MCF 10A (cell line): Measurements from ENCODE around the gene ATXN10. TPM values are rescaled to one million over a fixed set of nuclear protein-coding genes. Genes with fewer than 3 reads are reported as not detected.

Experiments
- BruUV-seq: library from RNA; stranded (reverse); fragments of 400-500 nt; replicated peaks from 2 replicates; lab custom pipeline; 2021; lab: Mats Ljungman, UMichigan
- CTCF ChIA-PET: fragments of 300-600 bp; sonication (Branson Sonifier 250); formaldehyde crosslinking; extraction: SDS; loops from one replicate; lab custom pipeline; 2021; ENCODE audit warnings: antibody characterized with exemption, inconsistent platforms; lab: Yijun Ruan, JAX
- POLR2A ChIA-PET: fragments of 300-600, 350-650 bp; sonication (Branson Sonifier 250); formaldehyde crosslinking; extraction: SDS; loops from one replicate; lab custom pipeline; 2020; ENCODE audit warnings: antibody characterized with exemption, inconsistent platforms; lab: Yijun Ruan, JAX
- DNase-seq: peaks from one replicate; pipeline ENCODE4 v3.0.0-alpha.2; 2018; ENCODE audit not compliant: unreplicated experiment
- H3K27ac Mint-ChIP-seq: one replicate; pipeline ENCODE4 v1.8.0; 2022; ENCODE audit warnings: mild to moderate bottlenecking, low read depth, mixed read lengths; ENCODE audit not compliant: unreplicated experiment
- H3K27me3 Mint-ChIP-seq: one replicate; pipeline ENCODE4 v1.8.0; 2022; ENCODE audit warnings: mixed read lengths; ENCODE audit not compliant: insufficient read depth, unreplicated experiment
- H3K36me3 Mint-ChIP-seq: one replicate; pipeline ENCODE4 v1.8.0; 2022; ENCODE audit warnings: mild to moderate bottlenecking, moderate library complexity, mixed read lengths; ENCODE audit not compliant: insufficient read depth, unreplicated experiment
- H3K4me1 Mint-ChIP-seq: one replicate; pipeline ENCODE4 v1.8.0; 2022; ENCODE audit warnings: mixed read lengths; ENCODE audit not compliant: insufficient read depth, unreplicated experiment
- H3K4me3 Mint-ChIP-seq: one replicate; pipeline ENCODE4 v1.8.0; 2022; ENCODE audit warnings: mild to moderate bottlenecking, moderate library complexity, mixed read lengths; ENCODE audit not compliant: unreplicated experiment
- H3K9me3 Mint-ChIP-seq: one replicate; pipeline ENCODE4 v1.8.0; 2022; ENCODE audit warnings: mixed read lengths; ENCODE audit not compliant: unreplicated experiment
- intact Hi-C: fragments of 100-400 bp; cut with micrococcal nuclease; formaldehyde crosslinking; loops from 2 replicates; pipeline ENCODE4 v1.14.1; 2022
- total RNA-seq: library from RNA; stranded (reverse); gene quantifications from 2 replicates; pipeline ENCODE4 v1.2.3, GENCODE V29; 2022
- TF ChIP-seq, protein P1 (sequence below): fragments of 200-600 bp; IDR thresholded peaks from one replicate; pipeline ENCODE4 v1.8.0; 2022; ENCODE audit warnings: antibody characterized with exemption, mild to moderate bottlenecking; ENCODE audit not compliant: unreplicated experiment

The ATXN10 gene
- total RNA-seq, 1 experiment from 2014 or later = 193 TPM

DNA sequence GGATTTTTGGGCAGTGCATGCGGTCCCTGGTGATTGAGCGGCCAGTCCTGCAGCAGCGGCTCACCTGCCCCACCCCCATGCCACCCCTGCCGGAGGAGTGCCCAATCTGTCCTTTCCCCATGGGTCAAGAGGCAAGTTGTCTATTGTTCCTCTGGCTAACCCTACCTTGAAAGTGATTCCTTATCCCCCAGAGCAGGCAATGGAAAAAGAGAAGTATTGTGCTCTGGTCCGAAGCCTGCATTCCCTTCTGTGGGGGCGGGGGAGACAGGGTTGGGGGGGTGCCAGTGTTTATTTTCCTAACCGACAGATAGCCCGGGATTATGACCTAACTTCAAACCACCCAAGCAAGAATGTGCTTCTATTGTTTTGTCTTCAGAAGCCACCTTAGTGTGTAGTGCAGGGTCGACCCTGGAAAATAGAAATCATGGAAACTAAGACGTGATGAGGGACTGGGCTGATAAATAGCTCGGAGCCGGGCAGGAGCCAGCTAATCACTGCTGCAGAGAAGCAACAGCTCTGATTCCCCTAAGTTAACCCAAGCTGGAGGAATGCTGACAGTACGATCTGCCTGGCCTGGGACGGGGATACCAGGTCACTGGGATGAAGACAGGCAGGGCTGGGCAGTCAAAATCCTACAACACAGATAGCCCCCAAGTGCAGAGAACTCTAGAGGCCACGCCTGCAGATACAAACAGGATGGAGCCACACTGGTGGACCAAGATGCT lies 38.7 kb upstream of the ATXN10 start:
- no peak for DNase-seq
- no TSS peak for BruUV-seq
- H3K9me3 Mint-ChIP-seq = no peaks in the 10 kb centered on the region
- H3K27me3 Mint-ChIP-seq = peaks cover 27% of the 10 kb centered on the region
- CTCF ChIA-PET = interaction anchor here (0.6 to 1.6 kb wide), 6 partner anchors 12 to 224 kb away, joined by 3 to 9 read pairs (median 4); no protein-coding TSS in a partner anchor
- H3K36me3 Mint-ChIP-seq = no peaks in the 10 kb centered on the region
- H3K27ac Mint-ChIP-seq = no peak overlapping the region
- no peak overlapping the region for H3K4me3 Mint-ChIP-seq
- TF ChIP-seq, protein P1, sequence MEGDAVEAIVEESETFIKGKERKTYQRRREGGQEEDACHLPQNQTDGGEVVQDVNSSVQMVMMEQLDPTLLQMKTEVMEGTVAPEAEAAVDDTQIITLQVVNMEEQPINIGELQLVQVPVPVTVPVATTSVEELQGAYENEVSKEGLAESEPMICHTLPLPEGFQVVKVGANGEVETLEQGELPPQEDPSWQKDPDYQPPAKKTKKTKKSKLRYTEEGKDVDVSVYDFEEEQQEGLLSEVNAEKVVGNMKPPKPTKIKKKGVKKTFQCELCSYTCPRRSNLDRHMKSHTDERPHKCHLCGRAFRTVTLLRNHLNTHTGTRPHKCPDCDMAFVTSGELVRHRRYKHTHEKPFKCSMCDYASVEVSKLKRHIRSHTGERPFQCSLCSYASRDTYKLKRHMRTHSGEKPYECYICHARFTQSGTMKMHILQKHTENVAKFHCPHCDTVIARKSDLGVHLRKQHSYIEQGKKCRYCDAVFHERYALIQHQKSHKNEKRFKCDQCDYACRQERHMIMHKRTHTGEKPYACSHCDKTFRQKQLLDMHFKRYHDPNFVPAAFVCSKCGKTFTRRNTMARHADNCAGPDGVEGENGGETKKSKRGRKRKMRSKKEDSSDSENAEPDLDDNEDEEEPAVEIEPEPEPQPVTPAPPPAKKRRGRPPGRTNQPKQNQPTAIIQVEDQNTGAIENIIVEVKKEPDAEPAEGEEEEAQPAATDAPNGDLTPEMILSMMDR = no peak
- intact Hi-C loops = no loop called here
- H3K4me1 Mint-ChIP-seq = peaks cover 6% of the 10 kb centered on the region
- POLR2A ChIA-PET = interaction anchor here (0.6 kb wide), 1 partner anchor 79 kb away, joined by 3 read pairs; no protein-coding TSS in a partner anchor

DNA sequence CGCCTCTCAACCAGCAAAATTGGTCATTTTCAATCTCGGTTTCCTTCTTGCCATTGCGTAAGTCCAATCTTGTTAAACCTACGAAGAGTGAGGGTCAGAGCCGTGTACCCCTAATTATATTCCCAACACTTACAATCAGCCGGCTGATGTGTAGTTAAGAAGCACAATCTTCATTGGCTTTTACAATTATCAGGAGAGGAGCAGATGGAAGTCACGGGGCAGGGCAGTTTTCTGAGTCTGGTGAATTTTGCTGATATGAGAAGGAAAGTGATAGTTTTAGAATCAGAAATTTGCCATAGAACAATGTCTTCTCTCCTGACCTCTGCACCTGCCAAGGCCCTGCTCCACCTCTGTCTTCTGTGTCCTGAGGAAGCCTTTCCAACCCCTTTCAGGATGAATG lies 35.0 kb upstream of the ATXN10 start:
- intact Hi-C loops = no loop called here
- no peak for DNase-seq
- CTCF ChIA-PET = interaction anchor here (0.8 kb wide), 1 partner anchor 9 kb away, joined by 4 read pairs; no protein-coding TSS in a partner anchor
- TF ChIP-seq, protein P1 = no peak
- no peak overlapping the region for H3K4me3 Mint-ChIP-seq
- no TSS peak for BruUV-seq
- H3K9me3 Mint-ChIP-seq = no peaks in the 10 kb centered on the region
- H3K27ac Mint-ChIP-seq = no peak overlapping the region
- no peaks in the 10 kb centered on the region for H3K36me3 Mint-ChIP-seq
- POLR2A ChIA-PET = interaction anchor here (0.6 kb wide), 2 partner anchors 62 to 98 kb away, joined by 3 to 5 read pairs; no protein-coding TSS in a partner anchor
- H3K27me3 Mint-ChIP-seq = peaks cover 15% of the 10 kb centered on the region
- H3K4me1 Mint-ChIP-seq = peaks cover 22% of the 10 kb centered on the region

- intact Hi-C loops = no loop called here
- POLR2A ChIA-PET = interaction anchor here (0.8 to 1.0 kb wide), 2 partner anchors 9 to 47 kb away, joined by 4 to 5 read pairs; no protein-coding TSS in a partner anchor
Observed at GRCh38 chr22:45638197-45638596, 33.4 kb upstream of the ATXN10 start.

More at GRCh38 chr22:45638197-45638596, 33.4 kb upstream of the ATXN10 start:
- CTCF ChIA-PET = interaction anchor here (0.6 to 1.5 kb wide), 5 partner anchors 11 to 246 kb away, joined by 3 to 5 read pairs (median 3); no protein-coding TSS in a partner anchor
- TF ChIP-seq, protein P1 = no peak
- Mint-ChIP-seq H3K27me3 (peaks cover under 1% of the 10 kb centered on the region), H3K36me3 (no peaks in the 10 kb centered on the region), H3K9me3 (no peaks in the 10 kb centered on the region), H3K4me3 (no peak overlapping the region), H3K27ac (no peak overlapping the region), H3K4me1 (peaks cover 16% of the 10 kb centered on the region)
- DNase-seq = no peak
- BruUV-seq = no TSS peak
